ENCODE data around the gene NKD1.

The NKD1 gene

GRCh38 chr16:50558913-50559312, 10.7 kb downstream of the NKD1 start:
- no peak for DNase-seq (ENCODE audit: low read depth, low spot score)

DNA sequence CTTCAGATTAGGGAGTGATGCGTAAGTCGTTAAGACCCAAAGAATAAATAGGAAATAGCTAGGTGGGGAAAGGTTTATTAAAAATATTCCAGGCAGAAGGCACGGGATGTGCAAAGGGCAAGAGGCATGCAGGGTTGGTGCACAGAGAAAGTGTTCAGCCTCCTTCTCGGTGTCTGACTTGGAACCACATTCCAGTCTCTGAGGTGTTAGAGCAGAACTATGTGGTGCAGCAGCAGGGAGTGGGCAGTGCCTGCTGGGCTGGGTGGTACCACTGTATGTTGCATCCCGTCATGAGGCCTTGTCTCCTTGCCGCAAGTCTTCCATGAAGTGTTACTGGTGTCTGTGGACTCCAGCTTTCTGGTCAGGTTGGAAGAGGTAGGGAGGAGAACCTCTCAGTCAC, 11.1 kb downstream of the NKD1 start:
- no peak for DNase-seq (ENCODE audit: low read depth, low spot score)

GRCh38 chr16:50559804-50560514, 11.8 kb downstream of the NKD1 start:
- no peak for DNase-seq (ENCODE audit: low read depth, low spot score)

GRCh38 chr16:50560903-50561863, 13.0 kb downstream of the NKD1 start:
- no peak for DNase-seq (ENCODE audit: low read depth, low spot score)

DNA sequence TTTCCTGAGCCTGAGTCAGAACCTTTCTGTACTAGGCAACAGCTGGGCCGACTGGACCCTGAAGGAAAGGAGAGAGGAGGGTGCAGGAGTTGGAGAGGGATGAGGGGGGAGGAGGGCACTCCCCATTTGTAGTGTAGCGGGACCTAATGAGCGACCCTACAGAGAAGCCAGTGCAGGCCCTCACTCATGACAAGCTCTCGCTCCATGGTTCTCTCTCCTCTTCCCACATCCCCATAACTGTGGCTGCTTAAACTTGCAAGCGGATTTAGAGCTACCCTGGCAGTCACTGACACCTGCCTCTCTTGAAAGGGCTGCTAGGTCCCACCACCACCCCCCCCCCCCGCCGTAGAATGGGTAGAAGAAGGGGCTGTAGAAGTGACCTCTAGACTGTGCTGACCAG, 14.5 kb downstream of the NKD1 start:
- DNase-seq (ENCODE audit: low read depth, low spot score), result no peak

DNA sequence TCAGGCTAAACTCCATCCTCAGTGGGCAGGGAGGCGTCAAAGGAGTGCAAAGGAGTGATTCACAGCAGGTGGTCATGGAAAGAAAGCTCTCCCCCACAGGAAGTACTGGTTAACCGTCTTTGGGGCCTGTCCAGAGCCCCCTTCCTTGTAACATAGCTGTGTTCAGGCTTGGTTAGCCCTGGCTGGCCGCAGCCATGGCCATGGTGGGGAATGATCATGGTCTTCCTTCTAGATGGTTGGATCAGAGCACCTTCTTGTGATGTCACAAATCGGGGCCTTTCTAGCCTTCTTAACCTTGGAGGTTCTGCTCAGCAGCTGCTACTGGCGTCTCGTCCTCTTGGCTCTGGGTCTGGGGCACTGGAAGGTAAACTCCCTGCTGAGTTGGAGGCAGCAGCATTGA, 15.8 kb downstream of the NKD1 start:
- DNase-seq (ENCODE audit: low read depth, low spot score), result no peak

DNA sequence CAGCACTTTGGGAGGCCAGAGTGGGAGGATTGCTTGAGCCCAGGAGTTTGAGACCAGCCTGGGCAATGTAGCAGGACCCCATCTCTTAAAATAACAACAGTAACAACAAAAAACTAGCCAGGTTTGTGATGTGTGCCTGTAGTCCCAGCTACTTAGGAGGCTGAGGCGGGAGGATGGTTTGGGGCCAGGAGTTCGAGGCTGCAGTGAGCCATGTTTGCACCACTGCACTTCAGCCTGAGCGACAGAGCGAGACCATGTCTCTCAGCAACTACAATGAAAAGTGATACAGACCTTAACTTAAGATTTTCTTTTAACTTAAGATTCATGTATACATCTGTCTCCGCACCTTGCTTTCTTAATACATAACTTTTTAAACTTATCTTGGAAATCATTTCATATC, 17.2 kb downstream of the NKD1 start:
- no peak for DNase-seq (ENCODE audit: low read depth, low spot score)

DNA sequence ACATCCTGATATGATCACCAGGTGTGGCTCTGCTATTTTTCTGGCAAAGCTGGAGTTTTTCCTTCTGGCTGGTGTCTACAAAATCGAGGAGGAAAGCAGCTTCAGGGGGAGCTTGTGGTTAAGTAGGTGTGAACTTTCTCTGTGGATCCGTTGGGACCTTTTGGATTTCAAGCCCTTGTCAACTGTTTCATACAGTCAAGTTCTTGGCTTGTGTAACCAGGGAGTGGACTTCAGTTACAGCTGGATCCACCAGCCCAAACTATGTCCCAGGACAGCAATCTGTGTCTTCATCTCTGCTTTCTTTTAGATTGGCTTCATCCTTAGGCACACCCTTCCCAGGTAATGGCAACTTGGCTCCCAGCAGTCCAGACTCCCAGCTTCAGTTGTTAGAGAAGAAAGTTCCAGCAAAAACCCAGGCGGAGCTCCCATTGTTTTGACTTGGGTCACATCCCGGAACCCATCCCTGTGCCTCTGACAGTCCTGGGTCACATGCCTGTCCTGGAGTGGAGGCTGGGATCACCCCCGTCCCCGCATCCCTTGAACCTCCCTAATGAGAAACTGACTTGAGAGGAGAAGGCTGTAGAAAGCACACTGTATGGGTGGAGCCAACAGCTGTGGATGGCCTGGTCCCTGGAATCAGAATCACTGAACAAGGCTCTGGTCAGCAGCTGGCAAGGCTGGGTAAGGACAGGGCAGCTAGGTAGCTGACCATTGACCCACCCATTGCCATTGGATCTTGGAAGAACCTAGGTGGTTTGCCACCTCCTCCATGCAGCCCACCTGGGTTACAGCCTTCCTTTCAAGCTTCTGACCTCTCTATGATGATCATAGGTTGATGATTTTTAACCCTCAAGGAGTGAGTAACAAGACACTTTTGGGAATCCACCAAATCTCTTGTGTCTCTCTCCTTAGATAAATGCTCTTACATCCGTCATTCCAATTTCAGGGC, 18.1 kb downstream of the NKD1 start:
- DNase-seq (ENCODE audit: low read depth, low spot score), result no peak

- DNase-seq (ENCODE audit: low read depth, low spot score), result no peak
Observed at GRCh38 chr16:50567651-50568050, 19.5 kb downstream of the NKD1 start.

- no peak for DNase-seq (ENCODE audit: low read depth, low spot score)
Observed at GRCh38 chr16:50568187-50568815, 20.1 kb downstream of the NKD1 start.

DNA sequence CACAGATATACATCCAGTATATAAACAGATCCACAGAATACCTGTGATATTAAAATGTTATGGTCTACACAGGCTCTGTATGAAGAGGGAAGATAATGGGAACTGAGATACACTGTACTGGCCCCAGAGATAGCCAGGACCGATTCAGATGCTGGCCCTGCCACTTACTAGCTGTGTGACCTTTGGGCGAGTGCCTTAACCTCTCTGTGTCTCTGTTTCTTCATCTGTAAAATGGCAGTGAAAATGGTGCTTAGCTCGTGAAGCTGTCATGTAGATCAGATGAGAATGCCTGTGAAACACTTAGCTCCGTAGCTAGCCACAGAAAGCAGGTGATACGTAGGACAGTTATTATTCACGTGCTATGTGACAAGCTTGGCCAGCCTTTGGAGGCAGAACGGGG, 22.2 kb downstream of the NKD1 start:
- no peak for DNase-seq (ENCODE audit: low read depth, low spot score)

GRCh38 chr16:50570808-50571598, 22.8 kb downstream of the NKD1 start:
- DNase-seq (ENCODE audit: low read depth, low spot score), result no peak

DNA sequence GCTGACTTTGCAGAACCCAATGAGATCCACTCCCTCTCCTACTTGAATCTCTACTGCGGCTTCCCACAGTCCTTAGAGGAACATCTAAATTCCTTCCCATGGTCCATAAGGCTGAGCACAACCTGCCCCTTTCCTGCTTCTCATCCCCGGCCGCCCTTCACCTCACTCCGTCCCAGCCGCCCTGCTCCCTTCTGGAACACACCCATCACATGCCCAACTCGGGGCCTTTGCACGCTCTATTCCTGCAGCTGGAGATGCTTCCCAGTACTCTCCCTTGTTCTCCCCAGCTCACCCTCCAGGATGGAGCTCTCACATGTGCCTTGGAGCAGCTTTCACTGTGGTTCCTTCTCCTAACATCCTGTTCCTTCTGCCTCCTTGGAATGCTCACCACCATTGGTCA, 23.6 kb downstream of the NKD1 start:
- DNase-seq (ENCODE audit: low read depth, low spot score), result no peak

DNA sequence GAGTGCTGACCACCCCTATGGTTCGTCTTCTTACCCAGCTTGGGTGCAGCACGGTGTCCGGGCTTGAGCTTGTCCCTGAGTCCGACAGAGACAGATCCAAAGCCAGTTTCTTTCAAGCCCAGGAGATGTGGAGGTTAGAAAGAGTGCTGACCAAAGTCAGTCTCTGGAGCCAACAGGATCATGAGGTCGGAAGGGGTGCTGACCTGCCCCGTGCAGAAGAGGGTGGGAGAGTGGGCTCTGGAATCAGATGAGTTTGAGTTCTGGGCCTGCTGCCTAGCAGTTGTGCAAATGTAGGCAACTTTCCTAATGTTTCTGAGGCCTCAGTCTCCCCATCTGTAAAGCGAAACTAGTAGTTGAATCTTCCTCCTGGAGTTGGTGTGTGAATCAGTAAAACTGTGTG, 24.5 kb downstream of the NKD1 start:
- DNase-seq (ENCODE audit: low read depth, low spot score), result no peak

GRCh38 chr16:50573279-50573678, 25.1 kb downstream of the NKD1 start:
- DNase-seq (ENCODE audit: low read depth, low spot score), result no peak

GRCh38 chr16:50573947-50574744, 25.9 kb downstream of the NKD1 start:
- no peak for DNase-seq (ENCODE audit: low read depth, low spot score)

GRCh38 chr16:50574745-50575136, 26.5 kb downstream of the NKD1 start:
- no peak for DNase-seq (ENCODE audit: low read depth, low spot score)

GRCh38 chr16:50575743-50576142, 27.5 kb downstream of the NKD1 start:
- no peak for DNase-seq (ENCODE audit: low read depth, low spot score)

- no peak for DNase-seq (ENCODE audit: low read depth, low spot score)
Observed at GRCh38 chr16:50576403-50577113, 28.4 kb downstream of the NKD1 start.

Data from iPS DF 19.7 (cell line).